Ovary (tissue), 9 donors: ENCODE measurements around the gene MYMX. TPM values are rescaled to one million over a fixed set of nuclear protein-coding genes. Genes with fewer than 3 reads are reported as not detected.
"Not testable (repeated sequence)": the region's sequence is repeated elsewhere in the genome, so short reads cannot be mapped to it uniquely, and the experiment has no call there.

Experiments used
- DNase-seq, 5 donors: peaks; one replicate each; pipeline ENCODE4 v3.0.0-alpha.2; 2019 to 2020
- H3K27ac ChIP-seq, 2 donors: fragments of 200-600 bp; one replicate each; pipeline versions ENCODE4 v1.5.1 to v1.8.0; 2019 to 2022
- H3K27me3 ChIP-seq: fragments of 200-600 bp; one replicate; pipeline ENCODE4 v1.8.0; 2022
- H3K36me3 ChIP-seq: fragments of 200-600 bp; sonication (generic); one replicate; pipeline ENCODE4 v1.5.1; 2019
- H3K4me1 ChIP-seq: one replicate; pipeline ENCODE4 v1.8.1; 2013; ENCODE audit warnings: mild to moderate bottlenecking, moderate library complexity; ENCODE audit not compliant: insufficient read depth
- H3K4me3 ChIP-seq: fragments of 200-600 bp; sonication (generic); one replicate; pipeline ENCODE4 v1.5.1; 2017
- H3K9me3 ChIP-seq, 2 donors: fragments of 200-600 bp in 1 of 2; sonication (generic) in 1 of 2; one replicate each; pipeline versions ENCODE4 v1.5.1 to v1.8.1; 2013 to 2019; ENCODE audit warnings: mild to moderate bottlenecking in 1 of 2, moderate library complexity in 1 of 2
- EP300 ChIP-seq: sonication (generic); formaldehyde crosslinking; IDR thresholded peaks from one replicate; pipeline ENCODE4 v1.6.1; 2017; ENCODE audit warnings: antibody characterized with exemption
- POLR2A ChIP-seq: fragments of 450-650 bp; IDR thresholded peaks from one replicate; pipeline ENCODE4 v1.6.1; 2017; ENCODE audit warnings: antibody characterized with exemption, mild to moderate bottlenecking, moderate library complexity
- WGBS, 3 donors: extraction: QIAGEN DNeasy Blood & Tissue Kit in 1 of 3; methylation state at CpG; one replicate each; pipeline versions ENCODE4 v1.1.5 to v1.1.7; 2013 to 2017; 5-methylcytosine and 5-hydroxymethylcytosine counted together
- intact Hi-C, 4 donors: fragments of 100-400 bp; cut with DNase I; formaldehyde crosslinking; loops; one replicate each; pipeline versions ENCODE4 v1.11.0 to v1.15.1; 2022 to 2023
- polyA plus RNA-seq, 2 donors: library from polyadenylated mRNA; stranded (reverse); fragments of 200-250 nt in 1 of 2; fragments of 350-450 nt in 1 of 2; fragmentation: Illumina TruSeq in 1 of 2; extraction: RNeasy Lipid Tissue Mini Kit (QIAGEN cat#74804) in 1 of 2; gene quantifications; one replicate each; pipeline ENCODE4 v1.2.3, GENCODE V29; 2013 to 2014
- total RNA-seq, 7 donors: library from RNA; depleted of rRNA in 2 of 7; stranded (reverse); fragments of >200 nt in 2 of 7; fragmentation: NEBNext Ultra II Directional in 3 of 7; extraction: Animal tissue kit (Norgen Biotek cat#: 25700) in 3 of 7; gene quantifications; one replicate each; pipeline versions ENCODE4 v1.1.0 to v1.2.4, GENCODE V29; 2016 to 2023
- TF ChIP-seq, protein P1 (sequence below), 3 donors: fragments of 450-650 bp in 2 of 3; fragments of 200-600 bp in 1 of 3; IDR thresholded peaks; one replicate each; pipeline versions ENCODE4 v1.5.1 to v1.8.0; 2016 to 2022; ENCODE audit warnings: antibody characterized with exemption in 3 of 3, mild to moderate bottlenecking in 1 of 3
- donor health status: DM: no; HTN: no; CAD: no; lungs with moderate emphysema.
- donor health status: DM: no; HTN: no; CAD: no.
- donor health status: Bipolar disorder and iron deficiency.
- donor health status: DM: yes; HTN: yes; CAD: no.
- donor health status: DM: no; HTN: no; CAD: no.
- donor health status: DM: yes; HTN: yes; CAD: no.

MYMX gene
- total and polyA plus RNA-seq, 9 donors: 0.40 to 0.50 (median 0.42) TPM; not detected in 5

- Histone ChIP-seq H3K9me3 (no peaks in the 10 kb centered on the region), H3K36me3 (no peaks in the 10 kb centered on the region), H3K4me1 (no peaks in the 10 kb centered on the region), H3K27ac (no peak overlapping the region), H3K27me3 (no peaks in the 10 kb centered on the region), H3K4me3 (no peak overlapping the region)
- intact Hi-C loops: no loop called here
- TF ChIP-seq, protein P1, sequence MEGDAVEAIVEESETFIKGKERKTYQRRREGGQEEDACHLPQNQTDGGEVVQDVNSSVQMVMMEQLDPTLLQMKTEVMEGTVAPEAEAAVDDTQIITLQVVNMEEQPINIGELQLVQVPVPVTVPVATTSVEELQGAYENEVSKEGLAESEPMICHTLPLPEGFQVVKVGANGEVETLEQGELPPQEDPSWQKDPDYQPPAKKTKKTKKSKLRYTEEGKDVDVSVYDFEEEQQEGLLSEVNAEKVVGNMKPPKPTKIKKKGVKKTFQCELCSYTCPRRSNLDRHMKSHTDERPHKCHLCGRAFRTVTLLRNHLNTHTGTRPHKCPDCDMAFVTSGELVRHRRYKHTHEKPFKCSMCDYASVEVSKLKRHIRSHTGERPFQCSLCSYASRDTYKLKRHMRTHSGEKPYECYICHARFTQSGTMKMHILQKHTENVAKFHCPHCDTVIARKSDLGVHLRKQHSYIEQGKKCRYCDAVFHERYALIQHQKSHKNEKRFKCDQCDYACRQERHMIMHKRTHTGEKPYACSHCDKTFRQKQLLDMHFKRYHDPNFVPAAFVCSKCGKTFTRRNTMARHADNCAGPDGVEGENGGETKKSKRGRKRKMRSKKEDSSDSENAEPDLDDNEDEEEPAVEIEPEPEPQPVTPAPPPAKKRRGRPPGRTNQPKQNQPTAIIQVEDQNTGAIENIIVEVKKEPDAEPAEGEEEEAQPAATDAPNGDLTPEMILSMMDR (IDR thresholded peaks at IDR 0.05): no peak
- TF ChIP-seq EP300 (no peak), POLR2A (no peak)
- WGBS, 3 donors: 83 to 88% (median 83%) methylated on average over 5 of the region's 5 CpGs
- no peak for DNase-seq
These were observed 22.4 kb upstream of the MYMX start for GRCh38 chr6:44194326-44194725.

- H3K36me3 ChIP-seq, H3K4me1 ChIP-seq, H3K4me3 ChIP-seq, H3K27me3 ChIP-seq, intact Hi-C loops, H3K9me3 ChIP-seq, H3K27ac ChIP-seq, DNase-seq: not testable (repeated sequence)
- WGBS, 3 donors: 87 to 88% (median 88%) methylated on average over 11 of the region's 11 CpGs
These were observed 20.4 kb upstream of the MYMX start for GRCh38 chr6:44196351-44196750.

DNA sequence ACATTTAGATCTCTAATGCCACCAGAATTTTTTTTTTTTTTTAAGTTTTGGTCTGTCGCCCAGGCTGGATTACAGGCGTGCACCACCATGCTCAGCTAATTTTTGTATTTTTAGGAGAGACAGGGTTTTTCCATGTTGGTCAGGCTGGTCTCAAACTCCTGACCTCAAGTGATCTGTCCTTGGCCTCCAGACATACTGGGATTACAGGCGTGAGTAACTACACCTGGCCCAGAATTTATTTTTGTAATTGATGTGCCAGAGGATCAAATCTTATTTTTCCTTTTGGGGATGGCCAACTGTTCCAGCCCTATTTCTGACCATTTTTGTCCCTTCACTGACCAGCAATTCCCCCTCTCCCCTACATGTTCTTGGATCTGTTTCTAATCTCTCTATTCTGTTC is 18.0 kb upstream of the MYMX start:
- no peaks in the 10 kb centered on the region for H3K36me3 ChIP-seq
- H3K27ac ChIP-seq: no peak overlapping the region
- intact Hi-C loops: no loop called here
- TF ChIP-seq EP300 (no peak), POLR2A (no peak)
- TF ChIP-seq, protein P1 (IDR thresholded peaks at IDR 0.05): no peak
- peaks cover 2% of the 10 kb centered on the region for H3K4me1 ChIP-seq
- H3K4me3 ChIP-seq: no peak overlapping the region
- H3K27me3 ChIP-seq: no peaks in the 10 kb centered on the region
- no peaks in the 10 kb centered on the region for H3K9me3 ChIP-seq
- no peak for DNase-seq
- WGBS, 3 donors: 59 to 66% (median 64%) methylated on average over 3 of the region's 3 CpGs

- no peak for TF ChIP-seq POLR2A
- TF ChIP-seq EP300: no peak
- TF ChIP-seq, protein P1 (IDR thresholded peaks at IDR 0.05): no peak
- H3K36me3 ChIP-seq: no peaks in the 10 kb centered on the region
- H3K27ac ChIP-seq: no peak overlapping the region
- peaks cover 2% of the 10 kb centered on the region for H3K4me1 ChIP-seq
- no peak for DNase-seq
- no peaks in the 10 kb centered on the region for H3K9me3 ChIP-seq
- intact Hi-C loops: no loop called here
- 59 to 66% (median 64%) methylated on average over 4 of the region's 4 CpGs for WGBS, 3 donors
- H3K4me3 ChIP-seq: no peak overlapping the region
- no peaks in the 10 kb centered on the region for H3K27me3 ChIP-seq
These were observed 16.8 kb upstream of the MYMX start for GRCh38 chr6:44199883-44200282.

DNA sequence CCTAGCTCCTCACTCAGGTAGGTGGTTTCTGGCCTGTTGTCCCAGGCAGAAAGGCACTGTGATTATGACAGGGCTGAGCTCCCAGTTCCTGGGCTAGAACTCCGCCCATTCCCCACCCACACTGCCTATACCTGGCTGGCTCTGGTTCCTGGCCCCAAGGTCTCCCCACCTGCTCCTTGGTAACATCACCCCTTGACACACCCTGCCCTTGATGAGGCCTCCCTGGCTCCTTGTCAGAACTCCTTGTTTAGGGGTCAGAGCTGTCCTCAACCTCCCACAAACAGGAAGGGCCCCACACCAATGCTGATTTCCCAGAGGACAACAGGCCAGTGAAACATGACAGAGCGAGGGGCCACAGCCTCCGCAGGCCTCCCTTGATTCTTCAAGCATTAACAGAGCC is 15.5 kb upstream of the MYMX start:
- WGBS, 3 donors: 95 to 98% (median 95%) methylated on average over 3 of the region's 3 CpGs

More for the DNA sequence above, 15.5 kb upstream of the MYMX start:
- Histone ChIP-seq H3K36me3 (no peaks in the 10 kb centered on the region), H3K4me3 (no peak overlapping the region), H3K27me3 (no peaks in the 10 kb centered on the region), H3K4me1 (peaks cover 2% of the 10 kb centered on the region), H3K27ac (no peak overlapping the region), H3K9me3 (no peaks in the 10 kb centered on the region)
- TF ChIP-seq, protein P1 (IDR thresholded peaks at IDR 0.05): no peak
- TF ChIP-seq EP300: no peak
- no peak for TF ChIP-seq POLR2A
- no peak for DNase-seq
- intact Hi-C loops: no loop called here
